Esophagus muscularis mucosa (tissue), 4 donors: ENCODE data around the gene RGS12. TPM values are rescaled to one million over a fixed set of nuclear protein-coding genes. Genes with fewer than 3 reads are reported as not detected.

Experiments used
- DNase-seq: peaks from one replicate; pipeline ENCODE4 v3.0.0-alpha.2; 2017; ENCODE audit errors: extremely low spot score
- H3K27ac ChIP-seq, 4 donors: fragments of 200-600 bp; sonication (generic); replicated peaks in 1 of 4; 1 replicate in 3 of 4; 2 replicates in 1 of 4; pipeline ENCODE4 v1.5.1; 2016 to 2019; ENCODE audit warnings: mild to moderate bottlenecking in 1 of 4
- H3K27me3 ChIP-seq, 4 donors: fragments of 200-600 bp; sonication (generic); one replicate each; pipeline versions ENCODE4 v1.5.1 to v1.6.0; 2016 to 2019
- H3K36me3 ChIP-seq, 4 donors: fragments of 200-600 bp; sonication (generic); one replicate each; pipeline ENCODE4 v1.5.1; 2016 to 2019
- H3K4me1 ChIP-seq, 4 donors: fragments of 200-600 bp; sonication (generic); one replicate each; pipeline ENCODE4 v1.5.1; 2016 to 2019
- H3K4me3 ChIP-seq, 4 donors: fragments of 200-600 bp; sonication (generic); 1 replicate in 2 of 4; 2 replicates in 2 of 4; pipeline ENCODE4 v1.5.1; 2016 to 2019; ENCODE audit warnings: mild to moderate bottlenecking in 4 of 4, moderate library complexity in 1 of 4
- H3K9me3 ChIP-seq, 4 donors: fragments of 200-600 bp; sonication (generic); 1 replicate in 3 of 4; 2 replicates in 1 of 4; pipeline ENCODE4 v1.5.1; 2016 to 2019
- CTCF ChIP-seq, 3 experiments: fragments of 200-600 bp in 2 of 3; fragments of 450-650 bp in 1 of 3; sonication (generic) in 2 of 3; IDR thresholded peaks; one replicate each; pipeline ENCODE4 v1.5.1; 2017 to 2019; ENCODE audit warnings: antibody characterized with exemption in 3 of 3, mild to moderate bottlenecking in 2 of 3, moderate library complexity in 1 of 3
- EP300 ChIP-seq: sonication (generic); formaldehyde crosslinking; IDR thresholded peaks from one replicate; pipeline ENCODE4 v1.6.1; 2017; ENCODE audit warnings: antibody characterized with exemption
- POLR2A ChIP-seq: fragments of 450-650 bp; IDR thresholded peaks from one replicate; pipeline ENCODE4 v1.6.1; 2017; ENCODE audit warnings: antibody characterized with exemption, moderate library complexity, mild to moderate bottlenecking, low read depth
- POLR2AphosphoS5 ChIP-seq, 2 donors: sonication (generic); formaldehyde crosslinking; IDR thresholded peaks; one replicate each; pipeline ENCODE4 v1.6.1; 2017; ENCODE audit warnings: antibody characterized with exemption in 2 of 2
- WGBS: methylation state at CpG from one replicate; pipeline ENCODE4 v1.1.5; 2018; 5-methylcytosine and 5-hydroxymethylcytosine counted together
- intact Hi-C: fragments of 100-400 bp; cut with DNase I; formaldehyde crosslinking; loops from one replicate; pipeline ENCODE4 v1.15.1; 2023
- total RNA-seq, 4 donors: library from RNA; depleted of rRNA; stranded (reverse); fragments of >200 nt; gene quantifications; one replicate each; pipeline versions ENCODE4 v1.1.0 to v1.2.1, GENCODE V29; 2016

The RGS12 gene
- total RNA-seq, 4 donors from 2014 or later = 16.2 to 23.0 (median 19.2) TPM

GRCh38 chr4:3317656-3318211 lies 24.9 kb downstream of the RGS12 start:
- no peak overlapping the region for H3K27ac ChIP-seq
- no peaks in the 10 kb centered on the region for H3K9me3 ChIP-seq
- no peak overlapping the region for H3K4me3 ChIP-seq
- intact Hi-C loops = no loop called here
- peaks cover 0 to 32% (median 23%) of the 10 kb centered on the region in 4 donors for H3K36me3 ChIP-seq
- peaks cover 13 to 25% (median 19%) of the 10 kb centered on the region in 4 donors for H3K4me1 ChIP-seq
- no peak for TF ChIP-seq POLR2A
- no peak for TF ChIP-seq CTCF (IDR thresholded peaks at IDR 0.05)
- no peak for TF ChIP-seq EP300
- TF ChIP-seq POLR2AphosphoS5 (IDR thresholded peaks at IDR 0.05) = no peak
- 91% methylated on average over 7 of the region's 22 CpGs for WGBS
- no peaks in the 10 kb centered on the region for H3K27me3 ChIP-seq
- no peak for DNase-seq

DNA sequence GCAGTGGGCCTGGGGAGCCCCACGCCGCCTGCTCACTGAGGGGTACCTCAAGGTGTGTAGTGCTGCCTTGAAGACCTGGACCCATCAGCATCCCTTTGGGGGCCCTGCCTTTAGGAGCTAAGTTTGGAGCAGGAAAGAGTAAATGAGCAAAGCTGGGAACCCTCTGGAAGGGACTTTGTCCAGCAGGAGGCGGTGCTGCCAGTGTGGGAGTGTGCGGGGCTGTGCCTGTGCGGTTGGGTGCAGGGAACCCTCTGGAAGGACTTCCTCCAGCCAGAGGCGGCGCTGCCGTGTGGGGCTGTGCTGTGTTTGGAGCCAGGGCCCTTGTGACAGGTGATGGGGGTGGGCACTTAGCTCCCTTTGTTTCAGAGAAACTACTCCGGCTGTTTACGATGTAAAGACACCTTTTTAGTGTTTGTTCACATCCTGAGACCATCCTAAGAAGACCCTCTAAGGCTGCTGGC lies 25.8 kb downstream of the RGS12 start:
- Histone ChIP-seq H3K27me3 (no peaks in the 10 kb centered on the region), H3K36me3 (peaks cover 0 to 37% (median 27%) of the 10 kb centered on the region in 4 donors), H3K4me1 (peaks cover 13 to 25% (median 19%) of the 10 kb centered on the region in 4 donors), H3K27ac (no peak overlapping the region), H3K9me3 (no peaks in the 10 kb centered on the region), H3K4me3 (no peak overlapping the region)
- TF ChIP-seq CTCF (IDR thresholded peaks at IDR 0.05) (no peak), POLR2A (no peak), EP300 (no peak), POLR2AphosphoS5 (IDR thresholded peaks at IDR 0.05) (no peak)
- DNase-seq = no peak
- intact Hi-C loops = no loop called here
- WGBS = 90% methylated on average over 10 of the region's 10 CpGs

DNA sequence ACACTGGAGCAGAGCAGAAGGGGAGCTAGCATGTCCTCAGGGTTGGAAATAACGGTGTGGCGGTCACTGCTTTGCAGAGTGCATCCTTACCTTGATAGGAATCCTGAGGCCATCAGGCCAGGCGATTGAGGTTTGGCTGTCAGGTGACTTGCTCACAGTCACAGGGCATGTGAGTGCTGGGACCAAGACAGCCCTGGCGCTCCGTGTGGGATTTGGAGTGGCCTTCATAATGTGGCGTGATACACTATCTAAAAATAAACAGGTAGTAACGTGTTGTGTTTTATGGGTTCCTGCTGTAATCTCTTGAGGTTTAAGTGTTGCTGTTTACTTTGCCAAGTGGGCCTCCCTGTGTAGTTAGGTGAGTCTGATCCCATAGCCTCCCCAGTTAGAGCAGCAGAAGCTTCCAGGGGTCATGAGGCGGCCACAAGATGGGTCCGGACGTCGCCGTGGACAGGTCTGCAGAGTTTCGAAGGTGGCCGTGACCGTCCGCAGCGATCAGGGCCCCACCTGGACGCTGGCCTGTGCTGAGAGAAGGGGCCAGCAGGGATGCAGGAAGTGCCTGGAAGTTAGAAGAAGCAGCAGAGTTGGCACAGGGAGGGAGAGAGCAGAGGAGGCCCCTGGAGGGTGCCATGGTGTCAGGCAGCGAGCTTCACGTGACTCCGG lies 27.7 kb downstream of the RGS12 start:
- Histone ChIP-seq H3K9me3 (no peaks in the 10 kb centered on the region), H3K27ac (no peak overlapping the region), H3K4me3 (no peak overlapping the region), H3K27me3 (no peaks in the 10 kb centered on the region), H3K36me3 (peaks cover 0 to 37% (median 27%) of the 10 kb centered on the region in 4 donors), H3K4me1 (peaks cover 13 to 25% (median 19%) of the 10 kb centered on the region in 4 donors)
- TF ChIP-seq CTCF (IDR thresholded peaks at IDR 0.05) (no peak), POLR2AphosphoS5 (IDR thresholded peaks at IDR 0.05) (no peak), POLR2A (no peak), EP300 (no peak)
- 88% methylated on average over 20 of the region's 21 CpGs for WGBS
- no peak for DNase-seq
- intact Hi-C loops = no loop called here

DNA sequence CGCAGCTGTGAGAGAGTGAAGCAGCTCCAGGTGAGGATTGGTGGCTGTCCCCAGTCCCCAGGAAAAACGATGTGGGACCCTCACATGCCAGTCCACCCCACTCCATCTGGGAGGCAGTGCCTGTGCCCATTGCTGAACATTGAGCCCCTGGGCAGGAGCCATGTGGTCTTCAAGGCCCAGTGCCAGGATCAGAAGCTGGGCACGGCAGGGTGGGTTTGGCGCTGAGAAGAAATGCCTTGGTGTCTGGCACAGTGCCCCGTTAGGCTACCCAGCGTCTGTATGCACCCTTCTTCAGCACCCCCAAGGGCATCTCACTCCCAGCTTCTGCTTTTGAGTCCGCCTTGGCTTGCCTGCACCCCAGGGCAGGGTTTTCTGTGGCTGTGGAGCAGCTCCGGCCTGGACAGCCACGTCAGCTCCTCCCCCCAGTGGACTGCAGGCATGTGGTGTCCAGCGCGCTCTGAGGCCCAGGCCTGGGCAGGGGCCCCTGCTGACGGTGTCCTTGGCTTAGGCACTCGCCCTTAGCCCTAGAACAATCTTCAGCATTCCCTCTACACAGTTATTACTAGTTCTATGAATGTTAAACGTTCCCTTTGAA lies 28.6 kb downstream of the RGS12 start:
- DNase-seq = no peak
- WGBS = 62% methylated on average over 14 of the region's 14 CpGs
- H3K27ac ChIP-seq = peak overlapping the region in 1 of 4 donors; percentile 4
- peaks cover 0 to 32% (median 26%) of the 10 kb centered on the region in 4 donors for H3K36me3 ChIP-seq
- TF ChIP-seq POLR2AphosphoS5 (IDR thresholded peaks at IDR 0.05) = no peak
- no peak for TF ChIP-seq CTCF (IDR thresholded peaks at IDR 0.05)
- no peak for TF ChIP-seq POLR2A
- TF ChIP-seq EP300 = no peak
- H3K4me1 ChIP-seq = peaks cover 13 to 25% (median 19%) of the 10 kb centered on the region in 4 donors
- intact Hi-C loops = no loop called here
- H3K4me3 ChIP-seq = no peak overlapping the region
- no peaks in the 10 kb centered on the region for H3K9me3 ChIP-seq
- no peaks in the 10 kb centered on the region for H3K27me3 ChIP-seq
